Panc1 (cell line): ENCODE data around the gene NCOA3. TPM values are rescaled to one million over a fixed set of nuclear protein-coding genes. Genes with fewer than 3 reads are reported as not detected.

ENCODE experiments used
- ATAC-seq: fragments of 200-7000 bp; cut with Tn5 transposase; 2 replicates; pipeline ENCODE4 v1.9.1; 2020; ENCODE audit warnings: mild to moderate bottlenecking, moderate library complexity
- BruUV-seq: library from RNA; stranded (reverse); fragments of 400-500 nt; replicated peaks from 2 replicates; lab custom pipeline; 2021; lab: Mats Ljungman, UMichigan
- CTCF ChIA-PET: fragments of 300-600 bp; sonication (Branson Sonifier 250); formaldehyde crosslinking; loops from one replicate; lab custom pipeline; 2022; ENCODE audit warnings: antibody characterized with exemption; lab: Charles Lee
- POLR2A ChIA-PET: fragments of 300-600 bp; sonication (Branson Sonifier 250); formaldehyde crosslinking; loops from one replicate; lab custom pipeline; 2022; ENCODE audit warnings: antibody characterized with exemption; lab: Charles Lee
- DNase-seq: peaks from one replicate; pipeline ENCODE4 v3.0.0-alpha.2; 2010; ENCODE audit warnings: low read depth, low spot score
- H3K27ac ChIP-seq: 2 replicates; pipeline ENCODE4 v1.5.1; 2011; ENCODE audit warnings: mild to moderate bottlenecking, low read length, inconsistent platforms
- H3K27me3 ChIP-seq: fragments of 200-500 bp; sonication (Bioruptor generic); 2 replicates; pipeline ENCODE4 v1.6.0; 2014; ENCODE audit warnings: low read length, inconsistent platforms; ENCODE audit not compliant: control insufficient read depth, insufficient read depth
- H3K36me3 ChIP-seq: fragments of 200-500 bp; sonication (Bioruptor generic); 2 replicates; pipeline ENCODE4 v1.5.1; 2014; ENCODE audit warnings: inconsistent platforms, mild to moderate bottlenecking, low read length, moderate library complexity; ENCODE audit not compliant: control insufficient read depth, insufficient read depth
- H3K4me1 ChIP-seq: 2 replicates; pipeline ENCODE4 v1.5.1; 2011; ENCODE audit warnings: inconsistent platforms, mild to moderate bottlenecking, low read length, moderate library complexity; ENCODE audit not compliant: control insufficient read depth, insufficient read depth
- H3K4me3 ChIP-seq, 2 experiments: 2 replicates each; pipeline ENCODE4 v1.5.1; 2011 to 2012; ENCODE audit warnings: low read depth in 2 of 2, low read length in 2 of 2, mild to moderate bottlenecking in 2 of 2, inconsistent platforms in 1 of 2, moderate library complexity in 1 of 2
- H3K9me3 ChIP-seq: fragments of 200-500 bp; sonication (Bioruptor generic); 2 replicates; pipeline ENCODE4 v1.5.1; 2014; ENCODE audit warnings: low read depth, mild to moderate bottlenecking, inconsistent platforms, low read length, moderate library complexity; ENCODE audit not compliant: control insufficient read depth, insufficient read depth
- CTCF ChIP-seq: fragments of 450-650 bp; IDR thresholded peaks from 2 replicates; pipeline ENCODE4 v1.5.1; 2017; ENCODE audit warnings: mild to moderate bottlenecking
- POLR2AphosphoS5 ChIP-seq: IDR thresholded peaks from 2 replicates; pipeline ENCODE4 v1.6.1; 2012; ENCODE audit warnings: mild to moderate bottlenecking, low read depth, low read length, moderate library complexity
- SIN3A ChIP-seq: IDR thresholded peaks from 2 replicates; pipeline ENCODE4 v1.6.1; 2012; ENCODE audit warnings: low read depth, mild to moderate bottlenecking, low read length, moderate library complexity, borderline replicate concordance; ENCODE audit not compliant: insufficient read depth
- TCF7L2 ChIP-seq: IDR thresholded peaks from 2 replicates; pipeline ENCODE4 v1.6.1; 2011; ENCODE audit warnings: mild to moderate bottlenecking, low read depth, low read length, inconsistent platforms
- in situ Hi-C: cut with HindIII; loops from 2 replicates; pipeline ENCODE4 v1.10.0; 2016; ENCODE audit warnings: low sequenced_read_pairs, low pct_unique_long_range_greater_than_20kb
- intact Hi-C: fragments of 100-400 bp; cut with micrococcal nuclease; formaldehyde crosslinking; loops from one replicate; pipeline ENCODE4 v1.10.0; 2022; ENCODE audit not compliant: unreplicated experiment
- total RNA-seq: library from RNA; stranded (reverse); gene quantifications from one replicate; pipeline ENCODE4 v1.2.1, GENCODE V29; 2021; ENCODE audit not compliant: unreplicated experiment
- TF ChIP-seq, protein P1 (sequence below), 2 experiments: IDR thresholded peaks; 2 replicates each; pipeline ENCODE4 v1.6.1; 2011 to 2012; ENCODE audit warnings: low read depth in 2 of 2, control low read depth in 1 of 2, low read length in 1 of 2, mild to moderate bottlenecking in 1 of 2, moderate library complexity in 1 of 2; ENCODE audit not compliant: insufficient read depth in 1 of 2

Gene NCOA3
- total RNA-seq, 1 experiment from 2014 or later, result 47.7 TPM

DNA sequence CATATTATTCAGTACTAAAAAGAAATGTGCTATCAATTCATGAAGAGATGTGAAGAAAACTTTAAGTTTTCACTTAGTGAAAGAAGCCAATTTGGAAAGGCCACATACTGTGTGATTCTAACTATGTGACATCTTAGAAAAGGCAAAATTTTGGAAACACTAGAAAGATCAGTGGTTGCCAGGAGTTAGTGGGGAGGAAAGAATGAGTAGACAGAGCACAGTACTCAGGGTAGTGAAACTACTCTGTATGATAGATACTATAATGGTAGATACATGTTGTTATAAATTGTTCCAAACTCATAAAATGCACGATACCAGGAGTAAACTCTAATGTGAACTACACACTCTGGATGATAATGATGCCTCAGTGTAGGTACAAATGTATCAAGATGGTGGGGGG lies 14.2 kb downstream of the NCOA3 start:
- TF ChIP-seq TCF7L2, result no peak
- no peak for TF ChIP-seq POLR2AphosphoS5
- no peak for TF ChIP-seq CTCF
- TF ChIP-seq SIN3A, result no peak
- TF ChIP-seq, protein P1, sequence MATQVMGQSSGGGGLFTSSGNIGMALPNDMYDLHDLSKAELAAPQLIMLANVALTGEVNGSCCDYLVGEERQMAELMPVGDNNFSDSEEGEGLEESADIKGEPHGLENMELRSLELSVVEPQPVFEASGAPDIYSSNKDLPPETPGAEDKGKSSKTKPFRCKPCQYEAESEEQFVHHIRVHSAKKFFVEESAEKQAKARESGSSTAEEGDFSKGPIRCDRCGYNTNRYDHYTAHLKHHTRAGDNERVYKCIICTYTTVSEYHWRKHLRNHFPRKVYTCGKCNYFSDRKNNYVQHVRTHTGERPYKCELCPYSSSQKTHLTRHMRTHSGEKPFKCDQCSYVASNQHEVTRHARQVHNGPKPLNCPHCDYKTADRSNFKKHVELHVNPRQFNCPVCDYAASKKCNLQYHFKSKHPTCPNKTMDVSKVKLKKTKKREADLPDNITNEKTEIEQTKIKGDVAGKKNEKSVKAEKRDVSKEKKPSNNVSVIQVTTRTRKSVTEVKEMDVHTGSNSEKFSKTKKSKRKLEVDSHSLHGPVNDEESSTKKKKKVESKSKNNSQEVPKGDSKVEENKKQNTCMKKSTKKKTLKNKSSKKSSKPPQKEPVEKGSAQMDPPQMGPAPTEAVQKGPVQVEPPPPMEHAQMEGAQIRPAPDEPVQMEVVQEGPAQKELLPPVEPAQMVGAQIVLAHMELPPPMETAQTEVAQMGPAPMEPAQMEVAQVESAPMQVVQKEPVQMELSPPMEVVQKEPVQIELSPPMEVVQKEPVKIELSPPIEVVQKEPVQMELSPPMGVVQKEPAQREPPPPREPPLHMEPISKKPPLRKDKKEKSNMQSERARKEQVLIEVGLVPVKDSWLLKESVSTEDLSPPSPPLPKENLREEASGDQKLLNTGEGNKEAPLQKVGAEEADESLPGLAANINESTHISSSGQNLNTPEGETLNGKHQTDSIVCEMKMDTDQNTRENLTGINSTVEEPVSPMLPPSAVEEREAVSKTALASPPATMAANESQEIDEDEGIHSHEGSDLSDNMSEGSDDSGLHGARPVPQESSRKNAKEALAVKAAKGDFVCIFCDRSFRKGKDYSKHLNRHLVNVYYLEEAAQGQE (IDR thresholded peaks at IDR 0.05; ENCODE audit: insufficient read depth in 1 of 2, low read depth in 2 of 2, low read length in 1 of 2), result no peak
- TSS peak; percentile 51 for BruUV-seq
- Histone ChIP-seq H3K27ac (no peak overlapping the region), H3K27me3 (no peaks in the 10 kb centered on the region), H3K36me3 (no peaks in the 10 kb centered on the region), H3K4me1 (peaks cover 6% of the 10 kb centered on the region), H3K9me3 (peaks cover 6% of the 10 kb centered on the region; the same call in 1 of the 2 replicates), H3K4me3 (no peak overlapping the region)
- ChIA-PET CTCF (no interaction called here), POLR2A (no interaction called here)
- ATAC-seq (no peak), DNase-seq (no peak)
- in situ Hi-C loops (no loop called here), intact Hi-C loops (no loop called here)

DNA sequence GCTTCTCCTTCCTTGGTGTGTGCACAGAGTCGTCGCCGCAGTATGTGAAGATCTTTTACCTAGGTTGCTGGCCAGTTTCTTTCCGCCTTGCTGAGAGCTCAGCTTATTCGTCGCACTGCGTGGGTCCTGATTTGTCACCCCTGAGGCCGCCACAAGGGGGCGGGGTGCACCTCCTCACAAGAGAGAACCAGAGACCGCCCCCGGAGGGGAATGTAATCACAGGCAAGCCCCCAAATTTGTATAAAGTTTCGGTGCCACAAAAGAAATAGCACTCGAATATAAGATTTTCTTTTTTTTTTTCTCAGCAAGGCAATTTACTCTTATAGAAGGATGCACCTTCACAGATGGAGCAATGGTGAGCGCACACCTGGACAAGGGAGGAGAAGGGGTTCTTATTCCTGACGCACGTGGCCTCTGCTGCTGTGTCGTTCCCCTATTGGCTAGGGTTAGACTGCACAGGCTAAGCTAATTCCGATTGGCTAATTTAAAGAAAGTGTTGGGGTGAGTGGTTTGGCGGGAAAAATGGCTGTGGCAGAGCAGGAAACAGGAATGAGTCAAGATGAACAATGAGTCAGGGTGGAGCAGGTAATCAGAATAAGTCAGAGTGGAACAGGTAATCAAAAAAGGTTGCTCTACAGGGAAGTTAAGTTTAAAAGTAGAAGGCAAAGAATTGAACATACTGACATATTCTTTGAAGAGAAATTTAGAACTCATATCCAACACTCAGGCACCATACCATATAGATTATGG lies 19.5 kb downstream of the NCOA3 start:
- TF ChIP-seq TCF7L2 (no peak), POLR2AphosphoS5 (no peak), CTCF (no peak), SIN3A (no peak)
- TF ChIP-seq, protein P1 (IDR thresholded peaks at IDR 0.05; ENCODE audit: insufficient read depth in 1 of 2, low read depth in 2 of 2, low read length in 1 of 2), result no peak
- DNase-seq (no peak), ATAC-seq (no peak)
- no peaks in the 10 kb centered on the region for H3K27me3 ChIP-seq
- H3K4me1 ChIP-seq, result no peaks in the 10 kb centered on the region
- in situ Hi-C loops (no loop called here), intact Hi-C loops (no loop called here)
- BruUV-seq, result no TSS peak
- no peak overlapping the region for H3K27ac ChIP-seq
- ChIA-PET CTCF (no interaction called here), POLR2A (no interaction called here)
- H3K4me3 ChIP-seq, result no peak overlapping the region
- no peaks in the 10 kb centered on the region for H3K36me3 ChIP-seq
- peaks cover 14% of the 10 kb centered on the region; the same call in 1 of the 2 replicates for H3K9me3 ChIP-seq
